ENCODE results near the gene ZNF197.
A peak's percentile ranks its signal among the peaks of the same experiment; 100 is the strongest.
"Not testable (repeated sequence)": the region's sequence is repeated elsewhere in the genome, so short reads cannot be mapped to it uniquely, and the experiment has no call there.

Gene ZNF197

GRCh38 chr3:44624749-44625480 is at the start of gene ZNF197:
TSS of gene ZNF197 (plus strand) at chr3:44625036. CDS start at chr3:44629155, 4,119 bp downstream.
- DNase-seq = peak; percentile 90

DNA sequence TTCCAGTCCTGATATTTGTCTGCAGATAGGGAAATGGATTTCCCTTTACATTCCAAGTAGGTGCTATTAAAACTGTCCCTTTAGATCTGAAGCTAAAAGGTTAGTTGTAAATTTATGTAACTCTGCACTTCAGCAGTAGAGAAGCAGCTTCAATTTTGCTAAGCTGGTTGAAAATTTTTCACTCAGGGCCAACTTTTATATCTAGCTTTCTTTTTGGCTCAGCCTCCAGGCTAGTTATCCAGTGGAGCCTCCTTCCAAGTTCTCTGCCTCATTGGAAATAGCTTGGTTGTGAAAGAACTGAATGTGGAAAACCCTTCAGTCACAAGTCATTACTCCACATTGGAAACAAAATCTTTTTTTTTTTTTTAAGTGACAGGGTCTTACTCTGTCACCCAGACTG is 48.2 kb upstream of the ZNF197 start:
- DNase-seq = no peak

GRCh38 chr3:44577354-44577952 is 47.4 kb upstream of the ZNF197 start:
- DNase-seq = not testable (repeated sequence)

GRCh38 chr3:44578316-44578715 is 46.5 kb upstream of the ZNF197 start:
- DNase-seq = not testable (repeated sequence)

GRCh38 chr3:44578924-44579515 is 45.8 kb upstream of the ZNF197 start:
- not testable (repeated sequence) for DNase-seq

DNA sequence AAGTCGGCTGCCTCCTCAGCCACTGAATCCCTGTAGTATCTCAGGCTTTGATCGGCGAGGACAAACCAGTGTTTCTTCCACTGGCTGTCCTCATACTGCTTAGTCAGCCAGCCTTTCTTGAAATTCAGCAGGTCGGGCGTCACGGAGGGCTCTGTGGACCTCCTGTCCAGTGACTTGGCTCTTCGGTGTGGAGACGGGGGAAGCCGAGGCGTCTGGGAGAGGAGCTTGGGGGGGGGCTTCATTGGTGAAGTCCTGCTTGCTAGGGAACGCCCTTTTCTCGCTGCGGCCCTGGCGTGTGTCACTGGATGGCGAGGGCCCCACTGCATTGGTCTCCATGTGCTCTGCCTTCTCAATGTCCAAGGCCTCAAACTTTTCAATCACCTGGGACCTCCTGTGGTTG is 45.1 kb upstream of the ZNF197 start:
- DNase-seq = not testable (repeated sequence)

DNA sequence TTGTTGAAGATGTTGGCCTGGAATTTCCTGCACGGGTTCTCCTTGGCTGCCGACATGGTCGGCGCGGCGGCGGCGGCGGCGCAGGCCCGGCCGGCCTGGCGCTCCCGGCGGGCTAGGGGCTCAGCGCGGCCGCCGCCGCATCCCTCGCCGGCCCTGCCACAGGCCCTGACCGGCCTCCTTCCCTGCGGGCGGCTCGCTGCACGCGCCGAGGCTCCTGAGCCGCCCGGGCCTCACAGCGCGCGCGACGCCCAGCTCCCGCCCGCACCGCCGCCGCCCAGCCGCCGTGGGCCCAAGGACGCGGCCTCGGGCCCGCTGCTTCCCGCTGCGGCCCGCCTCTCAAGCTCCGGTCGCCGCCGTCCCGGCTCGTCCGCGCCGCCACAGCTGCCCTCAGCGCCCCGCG is 43.9 kb upstream of the ZNF197 start:
- DNase-seq = not testable (repeated sequence)

- DNase-seq = peak; percentile 85
Observed at GRCh38 chr3:44584646-44585501, 40.0 kb upstream of the ZNF197 start, which contains the start of gene ZNF660. TSS of gene ZNF660 (plus strand) at chr3:44584964. CDS start at chr3:44594194, 9,230 bp downstream.

DNA sequence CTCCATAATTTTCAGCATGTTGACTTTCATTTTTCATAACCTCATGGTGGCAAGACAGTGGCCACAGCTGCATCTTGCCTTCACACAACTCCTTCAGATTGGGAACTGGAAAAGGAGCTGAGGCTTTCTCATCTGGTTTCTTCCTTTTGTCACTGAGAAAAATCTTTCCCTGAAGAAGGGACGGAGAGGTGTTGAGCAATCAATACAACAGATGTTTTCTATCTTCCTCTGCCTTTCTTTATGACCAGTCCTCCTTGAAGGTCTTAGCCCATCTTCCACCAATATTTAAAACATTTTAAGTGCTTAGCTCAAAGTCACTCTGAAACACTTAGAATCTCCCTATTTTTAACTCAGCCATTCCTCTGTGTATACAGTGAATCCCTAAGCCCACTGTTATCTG is 28.2 kb upstream of the ZNF197 start:
- no peak for DNase-seq

DNA sequence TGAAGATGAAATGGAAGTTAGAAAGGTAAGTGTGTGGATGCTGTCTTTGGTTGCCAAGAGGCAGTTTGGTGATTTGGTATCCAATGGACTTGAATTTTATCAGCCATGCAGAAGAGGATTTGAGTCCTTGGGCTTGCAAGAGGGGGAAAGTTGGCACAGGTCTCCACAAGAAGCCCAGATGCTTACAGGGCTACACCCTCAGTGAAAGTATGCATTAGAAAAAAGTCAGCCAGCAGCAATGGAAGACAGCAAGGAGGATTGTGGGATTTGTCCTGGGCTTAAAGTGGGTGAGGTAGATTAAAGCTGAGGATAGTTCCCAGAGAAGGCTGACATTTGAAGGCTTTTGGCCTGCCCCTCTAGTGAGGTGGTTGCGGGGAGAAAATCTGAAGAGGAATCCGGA is 23.1 kb upstream of the ZNF197 start:
- no peak for DNase-seq

DNA sequence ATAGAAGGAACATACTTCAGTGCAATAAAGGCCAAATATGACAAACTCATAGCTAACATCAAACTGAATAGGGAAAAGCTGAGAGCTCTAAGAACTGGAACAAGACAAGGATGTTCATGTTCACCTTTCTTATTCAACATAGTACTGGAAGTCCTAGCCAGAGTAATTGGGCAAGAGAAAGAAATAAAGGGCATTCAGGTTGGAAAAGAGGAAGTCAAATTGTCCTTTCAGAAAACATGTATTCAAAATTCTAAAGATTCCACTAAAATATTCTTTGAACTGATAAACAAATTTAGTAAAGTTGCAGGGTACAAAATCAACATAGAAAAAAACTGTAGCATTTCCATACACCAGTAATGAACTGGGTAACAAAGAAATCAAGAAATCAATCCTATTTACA is 12.2 kb upstream of the ZNF197 start:
- no peak for DNase-seq

- DNase-seq = no peak
Observed at GRCh38 chr3:44628716-44629115, 3.9 kb downstream of the ZNF197 start.

GRCh38 chr3:44632193-44632592 is 7.4 kb downstream of the ZNF197 start:
- DNase-seq = no peak

GRCh38 chr3:44642337-44642736 is 17.5 kb downstream of the ZNF197 start:
- no peak for DNase-seq

GRCh38 chr3:44643024-44643423 is 18.2 kb downstream of the ZNF197 start:
- DNase-seq = no peak

- no peak for DNase-seq
Observed at GRCh38 chr3:44647771-44648170, 22.9 kb downstream of the ZNF197 start.

DNA sequence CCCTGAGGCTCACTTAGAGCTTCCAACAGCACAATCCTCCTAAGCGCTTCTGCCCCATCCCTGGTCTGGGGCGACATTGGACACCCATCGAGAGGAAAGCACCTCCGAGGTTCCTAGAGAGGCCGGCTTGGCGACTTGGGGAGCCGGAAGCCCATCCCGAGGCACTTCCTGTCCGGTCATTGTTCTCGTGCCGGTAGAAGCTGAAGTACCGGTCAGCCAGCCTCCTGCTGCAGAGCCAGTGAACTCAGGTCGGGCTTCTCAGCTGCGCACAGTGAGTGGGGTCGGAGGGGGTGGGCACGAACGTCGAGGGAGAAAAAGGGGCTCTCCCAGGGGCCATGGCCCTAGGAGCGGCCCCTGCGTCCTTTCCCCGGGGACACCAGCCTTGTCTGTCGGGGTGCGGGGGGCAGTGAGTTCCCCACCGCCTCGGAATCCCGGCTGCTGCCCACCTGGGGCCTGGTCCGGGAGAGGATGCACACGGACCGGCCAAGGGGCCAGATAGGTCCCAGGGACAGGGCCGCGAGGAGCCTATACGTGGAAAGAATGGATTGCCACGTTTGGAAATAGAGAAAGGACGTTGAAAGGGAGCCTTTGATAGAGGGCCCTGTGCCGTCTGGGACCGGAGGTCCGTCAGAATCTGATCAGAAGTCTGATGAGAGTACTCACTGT is 23.9 kb downstream of the ZNF197 start, which contains the start of gene ZNF35:
Gene ZNF35, plus strand, starts transcription at position 169 of the 666 bp plus-strand sequence. CDS start 2,336 bp downstream, outside the sequence.
- peak; percentile 94 for DNase-seq

GRCh38 chr3:44649709-44650108 is 24.9 kb downstream of the ZNF197 start:
- no peak for DNase-seq

GRCh38 chr3:44654039-44654438 is 29.2 kb downstream of the ZNF197 start:
- DNase-seq = no peak

GRCh38 chr3:44659015-44659414 is 34.2 kb downstream of the ZNF197 start:
- no peak for DNase-seq

DNA sequence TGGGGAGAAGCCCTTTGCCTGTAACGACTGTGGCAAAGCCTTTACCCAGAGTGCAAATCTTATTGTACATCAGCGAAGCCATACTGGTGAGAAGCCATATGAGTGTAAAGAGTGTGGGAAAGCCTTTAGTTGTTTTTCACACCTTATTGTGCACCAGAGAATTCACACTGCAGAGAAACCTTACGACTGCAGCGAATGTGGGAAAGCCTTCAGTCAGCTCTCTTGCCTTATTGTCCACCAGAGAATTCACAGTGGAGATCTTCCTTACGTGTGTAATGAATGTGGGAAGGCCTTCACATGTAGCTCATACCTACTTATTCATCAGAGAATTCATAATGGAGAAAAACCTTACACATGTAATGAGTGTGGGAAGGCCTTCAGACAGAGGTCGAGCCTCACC is 34.6 kb downstream of the ZNF197 start:
- no peak for DNase-seq

GRCh38 chr3:44661189-44661588 is 36.4 kb downstream of the ZNF197 start:
- DNase-seq = no peak

Measured in hematopoietic multipotent progenitor cell treated with erythropoietin and hydrocortisone succinate and interleukin-3 and kit ligand, for 4 days (in vitro differentiated cells).